MM.1S (cell line): ENCODE data around the gene COQ6.

Source experiments
- EZH2 ChIP-seq: fragments of 300-600 bp; sonication (generic); optimal IDR thresholded peaks from 2 replicates; pipeline ENCODE3; 2017; ENCODE audit warnings: low read depth, mild to moderate bottlenecking, antibody characterized with exemption, low read length, mixed read lengths
- TF ChIP-seq, protein P1 (sequence below): fragments of 300-600 bp; sonication (generic); IDR thresholded peaks from 2 replicates; pipeline ENCODE4 v1.5.1; 2016; ENCODE audit warnings: antibody characterized with exemption, low read length, mixed read lengths

DNA sequence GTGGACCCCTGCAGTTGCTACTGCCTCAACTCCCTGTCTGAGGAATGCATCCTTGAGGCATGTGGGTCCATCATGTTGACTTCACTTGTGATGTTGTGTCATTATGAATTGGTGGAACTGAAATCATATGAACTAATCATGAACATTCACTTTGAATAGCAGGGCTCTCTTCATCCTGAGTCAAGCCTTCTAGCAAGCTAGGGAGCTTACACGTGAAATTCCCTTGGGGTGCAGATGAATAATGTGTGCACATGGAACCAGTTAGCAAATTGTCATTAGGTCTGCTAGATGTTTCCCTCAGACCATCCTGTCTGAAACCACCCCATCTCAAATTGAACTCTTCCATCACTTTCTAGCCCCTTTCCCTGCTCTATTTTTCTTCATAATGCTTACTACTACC, 3.6 kb downstream of the COQ6 start:
- TF ChIP-seq, protein P1, sequence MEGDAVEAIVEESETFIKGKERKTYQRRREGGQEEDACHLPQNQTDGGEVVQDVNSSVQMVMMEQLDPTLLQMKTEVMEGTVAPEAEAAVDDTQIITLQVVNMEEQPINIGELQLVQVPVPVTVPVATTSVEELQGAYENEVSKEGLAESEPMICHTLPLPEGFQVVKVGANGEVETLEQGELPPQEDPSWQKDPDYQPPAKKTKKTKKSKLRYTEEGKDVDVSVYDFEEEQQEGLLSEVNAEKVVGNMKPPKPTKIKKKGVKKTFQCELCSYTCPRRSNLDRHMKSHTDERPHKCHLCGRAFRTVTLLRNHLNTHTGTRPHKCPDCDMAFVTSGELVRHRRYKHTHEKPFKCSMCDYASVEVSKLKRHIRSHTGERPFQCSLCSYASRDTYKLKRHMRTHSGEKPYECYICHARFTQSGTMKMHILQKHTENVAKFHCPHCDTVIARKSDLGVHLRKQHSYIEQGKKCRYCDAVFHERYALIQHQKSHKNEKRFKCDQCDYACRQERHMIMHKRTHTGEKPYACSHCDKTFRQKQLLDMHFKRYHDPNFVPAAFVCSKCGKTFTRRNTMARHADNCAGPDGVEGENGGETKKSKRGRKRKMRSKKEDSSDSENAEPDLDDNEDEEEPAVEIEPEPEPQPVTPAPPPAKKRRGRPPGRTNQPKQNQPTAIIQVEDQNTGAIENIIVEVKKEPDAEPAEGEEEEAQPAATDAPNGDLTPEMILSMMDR: no peak
- TF ChIP-seq EZH2: no peak
